GM12878 (cell line): ENCODE measurements around the gene CDC5L.

Experiments used
- CREB1 ChIP-seq: IDR thresholded peaks from 2 replicates; pipeline ENCODE4 v1.6.1; 2012; ENCODE audit warnings: low read depth, mild to moderate bottlenecking, inconsistent platforms
- CTCF ChIP-seq, 3 experiments: IDR thresholded peaks in 2 of 3; conservative IDR thresholded peaks in 1 of 3; 2 replicates each; pipeline ENCODE4 v1.5.1; 2011; ENCODE audit warnings: low read depth in 3 of 3, low read length in 3 of 3, mild to moderate bottlenecking in 3 of 3, control low read depth in 2 of 3, moderate library complexity in 2 of 3, inconsistent platforms in 1 of 3, mixed read lengths in 1 of 3; ENCODE audit not compliant: control insufficient read depth in 2 of 3, insufficient read depth in 1 of 3; ENCODE audit errors: extremely low read depth in 1 of 3
- EP300 ChIP-seq, 2 experiments: fragments of 150-350 bp in 1 of 2; IDR thresholded peaks; 2 replicates each; pipeline ENCODE4 v1.6.1; 2011 to 2012; ENCODE audit warnings: low read depth in 2 of 2, low read length in 2 of 2, borderline replicate concordance in 1 of 2, improper control_type of control experiment in 1 of 2, inconsistent platforms in 1 of 2; ENCODE audit not compliant: control insufficient read depth in 1 of 2
- FOS ChIP-seq: IDR thresholded peaks from 3 replicates; pipeline ENCODE4 v1.6.1; 2011; ENCODE audit warnings: borderline replicate concordance; ENCODE audit not compliant: insufficient read length; ENCODE audit errors: extremely low read depth
- JUND ChIP-seq: IDR thresholded peaks from 2 replicates; pipeline ENCODE4 v1.6.1; 2012; ENCODE audit warnings: low read depth, mild to moderate bottlenecking, low read length, improper control_type of control experiment, moderate library complexity
- POLR2A ChIP-seq: IDR thresholded peaks from 2 replicates; pipeline ENCODE4 v1.6.1; 2011; ENCODE audit warnings: low read depth, mild to moderate bottlenecking, low read length
- SP1 ChIP-seq: IDR thresholded peaks from one replicate; pipeline ENCODE4 v1.6.1; 2011; ENCODE audit warnings: low read depth, low read length
- TARDBP ChIP-seq: IDR thresholded peaks from 2 replicates; pipeline ENCODE4 v1.6.1; 2016; ENCODE audit warnings: borderline replicate concordance
- TBL1XR1 ChIP-seq: IDR thresholded peaks from 2 replicates; pipeline ENCODE4 v1.6.1; 2012; ENCODE audit warnings: low read depth, low read length, improper control_type of control experiment
- TCF12 ChIP-seq: IDR thresholded peaks from 2 replicates; pipeline ENCODE4 v1.6.1; 2011; ENCODE audit warnings: low read depth, mild to moderate bottlenecking, low read length
- TCF3 ChIP-seq: IDR thresholded peaks from 2 replicates; pipeline ENCODE4 v1.6.1; 2012; ENCODE audit warnings: low read depth, mild to moderate bottlenecking, low read length, borderline replicate concordance; ENCODE audit not compliant: insufficient read depth
- USF2 ChIP-seq: IDR thresholded peaks from 2 replicates; pipeline ENCODE4 v1.6.1; 2011; ENCODE audit warnings: low read depth, low read length, improper control_type of control experiment, borderline replicate concordance
- ZNF274 ChIP-seq: IDR thresholded peaks from one replicate; pipeline ENCODE4 v1.8.0; 2011; ENCODE audit not compliant: insufficient read length, insufficient read depth

GRCh38 chr6:44478591-44479254 is 91.2 kb downstream of the CDC5L start:
- TF ChIP-seq CREB1 (no peak), ZNF274 (no peak), FOS (no peak), SP1 (no peak), EP300 (IDR thresholded peaks at IDR 0.05; ENCODE audit: borderline replicate concordance in 1 of 2, control insufficient read depth in 1 of 2, low read depth in 2 of 2, low read length in 2 of 2) (no peak), TARDBP (no peak), CTCF (IDR thresholded peaks at IDR 0.05 in 2 of 3, conservative IDR thresholded peaks at IDR 0.05 in 1 of 3; ENCODE audit: control insufficient read depth in 2 of 3, extremely low read depth in 1 of 3, insufficient read depth in 1 of 3, low read depth in 3 of 3, low read length in 3 of 3) (no peak), TBL1XR1 (no peak), POLR2A (no peak), TCF3 (no peak), USF2 (no peak), TCF12 (no peak), JUND (no peak)
